NCI-H187 treated with DMSO at 0.1 percent for 48 hours (cell line): ENCODE data around the gene PCDHGA6.
A peak's percentile ranks its signal among the peaks of the same experiment; 100 is the strongest.
"Not testable (repeated sequence)": the region's sequence is repeated elsewhere in the genome, so short reads cannot be mapped to it uniquely, and the experiment has no call there.

Experiments
- DNase-seq: peaks from one replicate; lab custom pipeline; 2025; lab: John Stamatoyannopoulos, UW

The PCDHGA6 gene

DNA sequence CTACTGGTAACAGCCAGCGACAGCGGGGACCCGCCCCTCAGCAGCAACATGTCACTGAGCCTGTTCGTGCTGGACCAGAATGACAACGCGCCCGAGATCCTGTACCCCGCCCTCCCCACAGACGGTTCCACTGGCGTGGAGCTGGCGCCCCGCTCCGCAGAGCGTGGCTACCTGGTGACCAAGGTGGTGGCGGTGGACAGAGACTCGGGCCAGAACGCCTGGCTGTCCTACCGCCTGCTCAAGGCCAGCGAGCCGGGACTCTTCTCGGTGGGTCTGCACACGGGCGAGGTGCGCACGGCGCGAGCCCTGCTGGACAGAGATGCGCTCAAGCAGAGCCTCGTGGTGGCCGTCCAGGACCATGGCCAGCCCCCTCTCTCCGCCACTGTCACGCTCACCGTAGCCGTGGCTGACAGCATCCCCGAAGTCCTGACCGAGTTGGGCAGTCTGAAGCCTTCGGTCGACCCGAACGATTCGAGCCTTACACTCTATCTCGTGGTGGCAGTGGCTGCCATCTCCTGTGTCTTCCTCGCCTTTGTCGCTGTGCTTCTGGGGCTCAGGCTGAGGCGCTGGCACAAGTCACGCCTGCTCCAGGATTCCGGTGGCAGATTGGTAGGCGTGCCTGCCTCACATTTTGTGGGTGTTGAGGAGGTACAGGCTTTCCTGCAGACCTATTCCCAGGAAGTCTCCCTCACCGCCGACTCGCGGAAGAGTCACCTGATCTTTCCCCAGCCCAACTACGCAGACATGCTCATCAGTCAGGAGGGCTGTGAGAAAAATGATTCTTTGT, 20.9 kb downstream of the PCDHGA6 start:
- not testable (repeated sequence) for DNase-seq

DNA sequence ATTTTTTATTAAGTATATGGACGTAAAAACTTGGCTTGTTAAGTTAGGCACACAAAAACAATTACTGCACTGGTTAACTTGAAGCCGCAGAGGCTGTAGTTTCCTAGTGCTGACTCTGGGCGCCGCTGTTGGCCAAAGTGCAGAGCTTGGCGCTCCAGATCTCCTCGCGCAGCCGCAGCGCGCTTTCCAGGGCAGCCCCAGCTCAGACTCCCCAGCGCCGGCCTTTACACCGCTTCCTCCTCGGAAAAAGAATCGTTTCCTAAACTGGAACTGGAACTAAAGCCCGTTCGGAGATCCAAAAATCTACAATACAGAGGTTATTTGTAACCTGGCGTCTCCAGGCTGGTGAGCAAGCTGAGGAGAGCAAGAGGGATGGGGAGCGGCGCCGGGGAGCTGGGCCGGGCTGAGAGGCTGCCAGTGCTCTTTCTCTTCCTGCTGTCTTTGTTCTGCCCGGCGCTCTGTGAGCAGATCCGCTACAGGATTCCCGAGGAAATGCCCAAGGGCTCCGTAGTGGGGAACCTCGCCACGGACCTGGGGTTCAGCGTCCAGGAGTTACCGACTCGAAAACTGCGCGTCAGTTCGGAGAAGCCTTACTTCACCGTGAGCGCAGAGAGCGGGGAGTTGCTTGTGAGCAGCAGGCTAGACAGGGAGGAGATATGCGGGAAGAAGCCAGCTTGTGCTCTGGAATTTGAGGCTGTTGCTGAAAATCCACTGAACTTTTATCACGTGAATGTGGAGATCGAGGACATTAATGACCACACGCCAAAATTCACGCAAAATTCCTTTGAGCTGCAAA, 24.3 kb downstream of the PCDHGA6 start, which contains the start of gene PCDHGB5:
PCDHGB5 (plus strand) TSS at position 192 of the 796 bp plus-strand sequence; CDS start at position 373, 181 bp downstream.
- peak; percentile 0 for DNase-seq

- DNase-seq = no peak
Measured at GRCh38 chr5:141398608-141399007, 24.9 kb downstream of the PCDHGA6 start.

GRCh38 chr5:141399555-141400258, 26.0 kb downstream of the PCDHGA6 start:
- no peak for DNase-seq

DNA sequence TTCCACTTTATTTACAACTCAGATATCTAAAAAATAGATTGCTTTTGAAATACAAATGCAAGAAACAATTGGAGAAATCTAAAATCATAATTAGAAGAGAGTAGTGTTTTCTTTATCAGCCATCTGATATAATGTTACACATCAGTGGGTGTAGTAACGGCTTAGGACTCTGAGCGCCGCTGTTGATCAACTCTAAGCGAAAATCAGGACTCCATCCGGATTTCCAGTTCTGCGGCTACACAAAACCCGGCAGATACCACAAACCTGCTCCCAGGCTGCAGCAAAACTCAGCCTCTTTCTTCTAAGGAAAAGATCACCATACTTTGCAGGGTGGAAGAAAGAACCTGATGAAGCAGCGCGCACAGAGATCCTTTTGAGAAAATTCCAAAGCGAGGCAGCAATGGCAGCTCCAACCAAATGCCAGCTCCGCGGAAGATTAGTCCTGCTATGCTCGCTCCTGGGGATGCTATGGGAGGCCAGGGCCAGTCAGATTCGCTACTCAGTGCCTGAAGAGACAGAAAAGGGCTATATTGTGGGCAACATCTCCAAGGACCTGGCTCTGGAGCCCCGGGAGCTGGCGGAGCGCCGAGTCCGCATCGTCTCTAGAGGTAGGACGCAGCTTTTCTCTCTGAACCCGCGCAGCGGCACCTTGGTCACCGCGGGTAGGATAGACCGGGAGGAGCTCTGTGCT, 29.0 kb downstream of the PCDHGA6 start, which contains the start of gene PCDHGA9:
PCDHGA9 (plus strand) TSS at position 226 of the 691 bp plus-strand sequence; CDS start at position 401, 175 bp downstream.
- no peak for DNase-seq

- no peak for DNase-seq
Measured at GRCh38 chr5:141403387-141403786, 29.7 kb downstream of the PCDHGA6 start.

DNA sequence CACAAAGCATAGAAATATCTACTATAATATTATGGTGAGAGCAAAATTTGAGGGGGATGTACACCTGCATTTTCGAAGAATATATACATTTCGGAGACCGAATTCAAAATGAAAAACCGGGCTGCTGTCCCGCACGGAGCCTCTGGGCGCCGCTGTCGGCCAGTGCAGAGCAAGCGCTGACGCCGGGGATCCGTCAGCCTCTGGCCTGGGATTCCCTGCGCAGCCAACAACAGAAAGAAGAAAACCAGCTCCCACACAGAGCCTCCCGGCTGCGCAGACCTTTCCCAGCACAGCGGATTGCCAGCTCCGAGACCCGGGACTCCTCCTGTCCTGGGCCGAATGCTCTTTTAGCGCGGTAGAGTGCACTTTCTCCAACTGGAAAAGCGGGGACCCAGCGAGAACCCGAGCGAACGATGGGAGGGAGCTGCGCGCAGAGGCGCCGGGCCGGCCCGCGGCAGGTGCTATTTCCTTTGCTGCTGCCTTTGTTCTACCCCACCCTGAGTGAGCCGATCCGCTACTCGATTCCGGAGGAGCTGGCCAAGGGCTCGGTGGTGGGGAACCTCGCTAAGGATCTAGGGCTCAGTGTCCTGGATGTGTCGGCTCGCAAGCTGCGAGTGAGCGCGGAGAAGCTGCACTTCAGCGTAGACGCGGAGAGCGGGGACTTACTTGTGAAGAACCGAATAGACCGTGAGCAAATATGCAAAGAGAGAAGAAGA, 34.3 kb downstream of the PCDHGA6 start, which contains the start of gene PCDHGB6:
PCDHGB6 (plus strand) TSS at position 232 of the 716 bp plus-strand sequence; CDS start at position 414, 182 bp downstream.
- not testable (repeated sequence) for DNase-seq

DNA sequence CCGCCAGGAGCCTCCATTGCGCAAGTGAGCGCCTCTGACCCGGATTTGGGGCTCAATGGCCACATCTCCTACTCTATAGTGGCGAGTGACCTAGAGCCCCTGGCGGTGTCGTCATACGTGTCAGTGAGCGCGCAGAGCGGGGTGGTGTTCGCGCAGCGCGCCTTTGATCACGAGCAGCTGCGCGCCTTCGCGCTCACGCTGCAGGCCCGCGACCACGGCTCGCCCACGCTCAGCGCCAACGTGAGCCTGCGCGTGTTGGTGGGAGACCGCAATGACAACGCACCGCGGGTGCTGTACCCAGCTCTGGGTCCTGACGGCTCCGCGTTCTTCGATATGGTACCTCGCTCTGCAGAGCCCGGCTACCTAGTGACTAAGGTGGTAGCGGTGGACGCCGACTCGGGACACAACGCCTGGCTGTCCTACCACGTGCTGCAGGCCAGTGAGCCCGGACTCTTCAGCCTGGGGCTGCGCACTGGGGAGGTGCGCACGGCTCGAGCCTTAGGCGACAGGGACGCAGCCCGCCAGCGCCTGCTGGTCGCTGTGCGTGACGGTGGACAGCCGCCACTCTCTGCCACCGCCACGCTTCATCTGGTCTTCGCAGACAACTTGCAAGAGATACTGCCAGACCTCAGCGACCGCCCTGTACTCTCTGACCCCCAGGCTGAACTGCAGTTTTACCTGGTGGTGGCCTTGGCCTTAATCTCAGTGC, 36.1 kb downstream of the PCDHGA6 start:
- no peak for DNase-seq

- DNase-seq = no peak
Measured at GRCh38 chr5:141411575-141411974, 37.9 kb downstream of the PCDHGA6 start.

DNA sequence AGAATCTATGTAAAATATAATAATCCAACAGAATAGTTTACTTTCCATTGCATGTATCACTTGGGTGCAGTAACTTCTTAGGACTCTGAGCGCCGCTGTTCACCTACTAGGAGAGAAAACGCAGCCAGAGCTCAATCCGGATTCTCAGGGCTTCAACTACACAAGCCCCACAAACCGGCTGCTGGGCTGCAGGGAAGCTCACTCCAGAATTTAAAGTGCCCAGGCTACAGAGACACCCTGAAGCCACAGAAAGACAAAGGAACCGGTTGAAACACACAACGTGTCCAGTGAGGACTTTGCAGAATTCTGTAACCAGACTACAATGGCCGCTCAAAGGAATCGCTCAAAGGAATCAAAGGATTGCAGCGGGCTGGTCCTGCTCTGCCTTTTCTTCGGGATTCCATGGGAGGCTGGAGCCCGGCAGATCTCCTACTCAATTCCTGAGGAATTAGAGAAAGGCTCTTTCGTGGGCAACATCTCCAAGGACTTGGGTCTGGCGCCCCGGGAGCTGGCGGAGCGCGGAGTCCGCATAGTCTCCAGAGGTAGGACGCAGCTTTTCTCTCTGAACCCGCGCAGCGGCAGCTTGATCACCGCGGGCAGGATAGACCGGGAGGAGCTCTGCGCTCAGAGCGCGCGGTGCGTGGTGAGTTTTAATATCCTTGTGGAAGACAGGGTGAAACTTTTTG, 39.3 kb downstream of the PCDHGA6 start, which contains the start of gene PCDHGA10:
PCDHGA10 (plus strand) TSS at position 134 of the 686 bp plus-strand sequence; CDS start at position 323, 189 bp downstream.
- DNase-seq = no peak

- no peak for DNase-seq
Measured at GRCh38 chr5:141413540-141414069, 39.9 kb downstream of the PCDHGA6 start.

DNA sequence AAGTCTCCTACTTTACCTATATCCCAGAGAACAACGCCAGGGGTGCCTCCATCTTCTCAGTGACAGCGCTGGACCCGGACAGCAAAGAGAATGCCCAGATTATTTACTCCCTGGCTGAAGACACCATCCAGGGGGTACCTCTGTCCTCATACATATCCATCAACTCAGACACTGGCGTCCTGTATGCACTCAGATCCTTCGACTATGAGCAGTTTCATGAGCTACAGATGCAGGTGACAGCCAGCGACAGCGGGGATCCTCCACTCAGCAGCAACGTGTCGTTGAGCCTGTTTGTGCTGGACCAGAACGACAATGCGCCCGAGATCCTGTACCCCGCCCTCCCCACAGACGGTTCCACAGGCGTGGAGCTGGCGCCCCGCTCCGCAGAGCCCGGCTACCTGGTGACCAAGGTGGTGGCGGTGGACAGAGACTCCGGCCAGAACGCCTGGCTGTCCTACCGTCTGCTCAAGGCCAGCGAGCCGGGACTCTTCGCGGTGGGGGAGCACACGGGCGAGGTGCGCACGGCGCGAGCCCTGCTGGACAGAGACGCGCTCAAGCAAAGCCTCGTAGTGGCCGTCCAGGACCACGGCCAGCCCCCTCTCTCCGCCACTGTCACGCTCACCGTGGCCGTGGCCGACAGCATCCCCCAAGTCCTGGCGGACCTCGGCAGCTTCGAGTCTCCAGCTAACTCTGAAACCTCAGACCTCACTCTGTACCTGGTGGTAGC, 41.0 kb downstream of the PCDHGA6 start:
- DNase-seq = not testable (repeated sequence)

DNA sequence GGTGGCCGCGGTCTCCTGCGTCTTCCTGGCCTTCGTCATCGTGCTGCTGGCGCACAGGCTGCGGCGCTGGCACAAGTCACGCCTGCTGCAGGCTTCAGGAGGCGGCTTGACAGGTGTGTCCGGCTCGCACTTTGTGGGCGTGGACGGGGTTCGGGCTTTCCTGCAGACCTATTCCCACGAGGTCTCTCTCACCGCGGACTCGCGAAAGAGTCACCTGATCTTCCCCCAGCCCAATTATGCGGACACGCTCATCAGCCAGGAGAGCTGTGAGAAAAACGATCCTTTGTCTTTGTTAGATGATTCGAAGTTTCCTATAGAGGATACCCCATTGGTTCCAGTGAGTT, 41.6 kb downstream of the PCDHGA6 start:
- not testable (repeated sequence) for DNase-seq

- DNase-seq = not testable (repeated sequence)
Measured at GRCh38 chr5:141417494-141418172, 43.9 kb downstream of the PCDHGA6 start, which contains the start of gene PCDHGB7. Gene PCDHGB7 (plus strand): TSS chr5:141417677. CDS start chr5:141417860, 183 bp downstream.

DNA sequence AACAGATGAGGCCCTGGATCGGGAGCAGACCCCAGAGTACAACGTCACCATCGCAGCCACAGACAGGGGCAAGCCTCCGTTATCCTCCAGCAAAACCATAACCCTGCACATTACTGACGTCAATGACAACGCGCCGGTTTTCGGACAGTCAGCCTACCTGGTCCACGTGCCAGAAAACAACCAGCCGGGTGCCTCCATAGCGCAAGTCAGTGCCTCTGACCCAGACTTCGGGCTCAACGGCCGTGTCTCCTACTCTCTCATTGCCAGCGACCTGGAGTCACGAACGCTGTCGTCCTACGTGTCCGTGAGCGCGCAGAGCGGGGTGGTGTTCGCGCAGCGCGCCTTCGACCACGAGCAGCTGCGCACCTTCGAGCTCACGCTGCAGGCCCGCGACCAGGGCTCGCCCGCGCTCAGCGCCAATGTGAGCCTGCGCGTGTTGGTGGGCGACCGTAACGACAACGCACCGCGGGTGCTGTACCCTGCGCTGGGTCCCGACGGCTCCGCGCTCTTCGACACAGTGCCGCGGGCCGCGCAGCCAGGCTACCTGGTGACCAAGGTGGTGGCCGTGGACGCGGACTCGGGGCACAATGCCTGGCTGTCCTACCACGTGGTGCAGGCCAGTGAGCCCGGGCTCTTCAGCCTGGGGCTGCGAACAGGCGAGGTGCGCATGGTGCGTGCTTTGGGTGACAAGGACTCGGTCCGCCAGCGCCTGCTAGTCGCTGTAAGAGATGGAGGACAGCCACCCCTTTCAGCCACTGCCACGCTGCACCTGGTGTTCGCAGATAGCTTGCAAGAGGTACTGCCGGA, 45.6 kb downstream of the PCDHGA6 start:
- no peak for DNase-seq

DNA sequence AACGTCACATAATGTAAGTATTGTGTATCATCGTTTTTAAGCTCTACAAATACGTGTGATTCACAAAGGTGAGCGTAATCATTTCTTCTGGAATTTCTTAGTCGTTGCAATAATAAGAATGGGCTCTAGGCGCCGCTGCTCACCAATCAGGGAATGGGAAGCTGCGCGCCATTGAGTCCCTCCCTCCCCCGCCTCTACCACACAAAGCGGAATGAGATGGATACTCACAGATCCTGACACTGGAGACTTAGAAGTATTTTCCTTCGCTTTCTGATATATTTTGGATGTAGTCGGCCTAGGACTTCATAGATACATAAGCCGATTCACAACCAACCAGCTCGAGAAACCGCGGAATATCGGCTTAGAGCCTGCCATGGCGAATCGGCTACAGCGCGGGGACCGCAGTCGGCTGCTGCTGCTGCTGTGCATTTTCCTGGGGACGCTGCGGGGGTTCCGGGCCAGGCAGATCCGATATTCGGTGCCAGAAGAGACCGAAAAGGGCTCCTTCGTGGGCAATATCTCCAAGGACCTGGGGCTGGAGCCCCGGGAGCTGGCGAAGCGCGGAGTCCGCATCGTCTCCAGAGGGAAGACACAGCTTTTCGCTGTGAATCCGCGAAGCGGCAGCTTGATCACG, 47.3 kb downstream of the PCDHGA6 start, which contains the start of gene PCDHGA11:
PCDHGA11 (plus strand) TSS at position 197 of the 634 bp plus-strand sequence; CDS start at position 374, 177 bp downstream.
- DNase-seq = no peak
